Right lobe of liver (tissue), 4 donors: ENCODE results near the gene CZIB.

Source experiments
- CTCF ChIP-seq, 4 donors: fragments of 200-600 bp in 3 of 4; fragments of 450-650 bp in 1 of 4; IDR thresholded peaks; one replicate each; pipeline versions ENCODE4 v1.5.1 to v1.8.0; 2016 to 2022; ENCODE audit warnings: antibody characterized with exemption in 4 of 4, mild to moderate bottlenecking in 2 of 4
- POLR2A ChIP-seq: fragments of 450-650 bp; IDR thresholded peaks from one replicate; pipeline ENCODE4 v1.6.1; 2017; ENCODE audit warnings: antibody characterized with exemption, mild to moderate bottlenecking
- donor health status: DM: no; HTN: no; CAD: no.
- donor health status: DM: no; HTN: no; CAD: no.
- donor health status: DM: no; HTN: yes; CAD: no.

GRCh38 chr1:53264048-53264447, 43.6 kb upstream of the CZIB start:
- TF ChIP-seq CTCF (IDR thresholded peaks at IDR 0.05) (no peak), POLR2A (no peak)
